Activated T-cell treated with anti-CD3 and anti-CD28 coated beads, Interleukin-2, amount 50 U/mL, for 72 hours (primary cell): ENCODE data around the gene NCLN. TPM values are rescaled to one million over a fixed set of nuclear protein-coding genes. Genes with fewer than 3 reads are reported as not detected.
"Not testable (repeated sequence)": the region's sequence is repeated elsewhere in the genome, so short reads cannot be mapped to it uniquely, and the experiment has no call there.

Source experiments
- ATAC-seq, 2 donors: fragments of 150-1000 bp; cut with Tn5 transposase; replicated peaks in 1 of 2; 2 replicates each; pipeline ENCODE4 v1.10.0; 2021; ENCODE audit warnings: moderate library complexity in 2 of 2, mild to moderate bottlenecking in 1 of 2
- DNase-seq, 2 donors: peaks; one replicate each; pipeline ENCODE4 v3.0.0; 2021 to 2022; ENCODE audit warnings: mixed read lengths in 1 of 2
- H3K27ac Mint-ChIP-seq: one replicate; pipeline ENCODE4 v1.8.0; 2022; ENCODE audit warnings: mild to moderate bottlenecking, moderate library complexity, mixed read lengths
- H3K27me3 Mint-ChIP-seq: one replicate; pipeline ENCODE4 v1.8.0; 2022; ENCODE audit warnings: low read depth, mixed read lengths
- H3K36me3 Mint-ChIP-seq, 2 donors: one replicate each; pipeline ENCODE4 v1.8.0; 2022; ENCODE audit warnings: mixed read lengths in 2 of 2, mild to moderate bottlenecking in 1 of 2; ENCODE audit not compliant: insufficient read depth in 2 of 2
- H3K4me1 Mint-ChIP-seq: one replicate; pipeline ENCODE4 v1.8.0; 2022; ENCODE audit warnings: low read depth, mixed read lengths
- H3K4me3 Mint-ChIP-seq, 2 donors: one replicate each; pipeline ENCODE4 v1.8.0; 2022; ENCODE audit warnings: mild to moderate bottlenecking in 2 of 2, mixed read lengths in 2 of 2, moderate library complexity in 2 of 2
- H3K9me3 Mint-ChIP-seq, 2 donors: one replicate each; pipeline ENCODE4 v1.8.0; 2022; ENCODE audit warnings: mixed read lengths in 2 of 2
- total RNA-seq, 2 donors: library from RNA; stranded (reverse); gene quantifications; one replicate each; pipeline ENCODE4 v1.2.3, GENCODE V29; 2022

NCLN gene
- total RNA-seq, 2 donors from 2014 or later = 35.0 to 38.7 TPM

- H3K9me3 Mint-ChIP-seq = no peaks in the 10 kb centered on the region
- H3K36me3 Mint-ChIP-seq = no peaks in the 10 kb centered on the region
- no peak overlapping the region for H3K27ac Mint-ChIP-seq
- DNase-seq (no peak), ATAC-seq (no peak)
- H3K27me3 Mint-ChIP-seq = no peaks in the 10 kb centered on the region
- H3K4me1 Mint-ChIP-seq = no peaks in the 10 kb centered on the region
- no peak overlapping the region for H3K4me3 Mint-ChIP-seq
These were observed 18.3 kb downstream of the NCLN start for GRCh38 chr19:3203805-3204645.

- Mint-ChIP-seq H3K27ac (no peak overlapping the region), H3K4me1 (no peaks in the 10 kb centered on the region), H3K27me3 (no peaks in the 10 kb centered on the region), H3K9me3 (no peaks in the 10 kb centered on the region), H3K36me3 (no peaks in the 10 kb centered on the region), H3K4me3 (no peak overlapping the region)
- no peak for DNase-seq
- ATAC-seq = no peak
These were observed 19.0 kb downstream of the NCLN start for GRCh38 chr19:3204646-3205275.

GRCh38 chr19:3206216-3206953 lies 20.7 kb downstream of the NCLN start:
- Mint-ChIP-seq H3K27ac (no peak overlapping the region), H3K36me3 (no peaks in the 10 kb centered on the region), H3K4me1 (no peaks in the 10 kb centered on the region), H3K27me3 (no peaks in the 10 kb centered on the region), H3K4me3 (no peak overlapping the region), H3K9me3 (no peaks in the 10 kb centered on the region)
- ATAC-seq (no peak), DNase-seq (no peak)

GRCh38 chr19:3207461-3208242 lies 21.9 kb downstream of the NCLN start:
- no peaks in the 10 kb centered on the region for H3K27me3 Mint-ChIP-seq
- no peak overlapping the region for H3K4me3 Mint-ChIP-seq
- H3K9me3 Mint-ChIP-seq = no peaks in the 10 kb centered on the region
- ATAC-seq (no peak), DNase-seq (no peak)
- no peak overlapping the region for H3K27ac Mint-ChIP-seq
- H3K36me3 Mint-ChIP-seq = no peaks in the 10 kb centered on the region
- no peaks in the 10 kb centered on the region for H3K4me1 Mint-ChIP-seq

- DNase-seq (no peak), ATAC-seq (no peak)
- Mint-ChIP-seq H3K4me1 (no peaks in the 10 kb centered on the region), H3K27me3 (no peaks in the 10 kb centered on the region), H3K4me3 (no peak overlapping the region), H3K36me3 (no peaks in the 10 kb centered on the region), H3K9me3 (no peaks in the 10 kb centered on the region), H3K27ac (no peak overlapping the region)
These were observed 22.8 kb downstream of the NCLN start for GRCh38 chr19:3208317-3209207.

GRCh38 chr19:3210347-3211017 lies 24.8 kb downstream of the NCLN start:
- no peaks in the 10 kb centered on the region for H3K9me3 Mint-ChIP-seq
- H3K4me3 Mint-ChIP-seq = no peak overlapping the region
- H3K36me3 Mint-ChIP-seq = no peaks in the 10 kb centered on the region
- H3K27me3 Mint-ChIP-seq = no peaks in the 10 kb centered on the region
- H3K27ac Mint-ChIP-seq = no peak overlapping the region
- H3K4me1 Mint-ChIP-seq = no peaks in the 10 kb centered on the region
- ATAC-seq = peak; percentile 77 to 84
- DNase-seq = peak; percentile 72 to 74

- H3K4me3 Mint-ChIP-seq = no peak overlapping the region
- ATAC-seq = no peak
- no peaks in the 10 kb centered on the region for H3K9me3 Mint-ChIP-seq
These were observed 25.5 kb downstream of the NCLN start for GRCh38 chr19:3211191-3211590.

GRCh38 chr19:3213159-3213558 lies 27.4 kb downstream of the NCLN start:
- Mint-ChIP-seq H3K4me1 (no peaks in the 10 kb centered on the region), H3K27ac (no peak overlapping the region)
- no peak for ATAC-seq

More at GRCh38 chr19:3211191-3211590, 25.5 kb downstream of the NCLN start:
- H3K36me3 Mint-ChIP-seq = no peaks in the 10 kb centered on the region
- H3K27ac Mint-ChIP-seq = no peak overlapping the region
- DNase-seq = no peak
- no peaks in the 10 kb centered on the region for H3K27me3 Mint-ChIP-seq
- H3K4me1 Mint-ChIP-seq = no peaks in the 10 kb centered on the region

GRCh38 chr19:3216874-3217273 lies 31.1 kb downstream of the NCLN start:
- Mint-ChIP-seq H3K4me1 (no peaks in the 10 kb centered on the region), H3K36me3 (no peaks in the 10 kb centered on the region), H3K27ac (no peak overlapping the region), H3K9me3 (no peaks in the 10 kb centered on the region), H3K27me3 (no peaks in the 10 kb centered on the region), H3K4me3 (no peak overlapping the region)
- ATAC-seq (no peak), DNase-seq (no peak)

More at GRCh38 chr19:3213159-3213558, 27.4 kb downstream of the NCLN start:
- Mint-ChIP-seq H3K36me3 (no peaks in the 10 kb centered on the region), H3K27me3 (no peaks in the 10 kb centered on the region), H3K9me3 (no peaks in the 10 kb centered on the region), H3K4me3 (no peak overlapping the region)
- DNase-seq = no peak

GRCh38 chr19:3220576-3220975 lies 34.8 kb downstream of the NCLN start:
- H3K9me3 Mint-ChIP-seq = no peaks in the 10 kb centered on the region
- no peaks in the 10 kb centered on the region for H3K4me1 Mint-ChIP-seq
- H3K4me3 Mint-ChIP-seq = no peak overlapping the region
- DNase-seq (no peak), ATAC-seq (no peak)
- no peaks in the 10 kb centered on the region for H3K27me3 Mint-ChIP-seq
- H3K27ac Mint-ChIP-seq = no peak overlapping the region
- no peaks in the 10 kb centered on the region for H3K36me3 Mint-ChIP-seq

- not testable (repeated sequence) for H3K4me1 Mint-ChIP-seq, H3K36me3 Mint-ChIP-seq, ATAC-seq, H3K9me3 Mint-ChIP-seq, H3K4me3 Mint-ChIP-seq, DNase-seq, H3K27ac Mint-ChIP-seq, H3K27me3 Mint-ChIP-seq
These were observed 35.8 kb downstream of the NCLN start for GRCh38 chr19:3221576-3221975.

- Mint-ChIP-seq H3K27ac (no peak overlapping the region), H3K36me3 (no peaks in the 10 kb centered on the region), H3K9me3 (no peaks in the 10 kb centered on the region), H3K27me3 (peaks cover 19% of the 10 kb centered on the region), H3K4me1 (no peaks in the 10 kb centered on the region), H3K4me3 (no peak overlapping the region)
- no peak for ATAC-seq
- no peak for DNase-seq
These were observed 37.0 kb downstream of the NCLN start for GRCh38 chr19:3222709-3223108.
